Hippocampal formation (tissue), 2 donors: Measurements from ENCODE around the gene TNFSF15.
A peak's percentile ranks its signal among the peaks of the same experiment; 100 is the strongest.
"Not testable (repeated sequence)": the region's sequence is repeated elsewhere in the genome, so short reads cannot be mapped to it uniquely, and the experiment has no call there.

Experiments used
- DNase-seq, 2 donors: peaks; one replicate each; lab custom pipeline; 2025; lab: John Stamatoyannopoulos, UW

TNFSF15 gene

DNA sequence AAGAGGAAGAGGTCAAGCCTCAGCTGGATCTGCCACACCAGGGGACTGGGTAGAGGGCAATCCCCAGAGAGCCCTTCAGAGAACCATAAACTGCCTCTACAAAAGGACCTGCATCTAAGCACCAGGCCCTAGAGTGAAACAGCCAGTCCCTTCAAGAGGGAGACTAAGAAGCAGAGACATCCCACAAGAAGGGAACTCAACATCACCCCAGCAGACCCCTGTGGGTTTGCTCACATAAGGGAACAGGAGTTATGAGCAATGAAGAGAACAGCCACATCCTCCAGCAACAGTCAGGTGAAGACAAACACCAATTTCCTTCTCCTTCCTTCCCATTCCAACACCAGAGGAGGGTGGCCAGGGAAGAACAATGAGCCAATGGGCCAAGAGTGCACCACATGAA lies 48.9 kb downstream of the TNFSF15 start:
- DNase-seq = no peak

DNA sequence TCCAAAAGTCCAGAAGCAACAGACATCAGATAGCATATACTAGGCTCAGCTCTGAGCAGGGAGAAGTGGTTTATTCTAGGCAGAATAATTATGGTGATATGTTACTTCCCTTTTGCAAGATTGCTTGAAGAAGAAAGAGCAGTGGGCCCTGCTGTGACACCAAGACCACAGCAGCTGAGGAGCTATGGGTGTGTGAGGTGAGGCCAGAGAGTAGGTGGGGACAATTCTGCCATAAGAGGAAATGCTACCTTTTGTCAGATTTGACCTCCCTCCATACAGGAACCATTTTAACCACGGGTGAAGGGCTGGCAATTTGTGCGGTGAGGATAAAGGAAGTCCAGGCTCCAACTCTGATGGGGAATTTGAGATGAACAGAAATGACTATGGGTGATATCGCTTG lies 51.3 kb downstream of the TNFSF15 start:
- no peak for DNase-seq

DNA sequence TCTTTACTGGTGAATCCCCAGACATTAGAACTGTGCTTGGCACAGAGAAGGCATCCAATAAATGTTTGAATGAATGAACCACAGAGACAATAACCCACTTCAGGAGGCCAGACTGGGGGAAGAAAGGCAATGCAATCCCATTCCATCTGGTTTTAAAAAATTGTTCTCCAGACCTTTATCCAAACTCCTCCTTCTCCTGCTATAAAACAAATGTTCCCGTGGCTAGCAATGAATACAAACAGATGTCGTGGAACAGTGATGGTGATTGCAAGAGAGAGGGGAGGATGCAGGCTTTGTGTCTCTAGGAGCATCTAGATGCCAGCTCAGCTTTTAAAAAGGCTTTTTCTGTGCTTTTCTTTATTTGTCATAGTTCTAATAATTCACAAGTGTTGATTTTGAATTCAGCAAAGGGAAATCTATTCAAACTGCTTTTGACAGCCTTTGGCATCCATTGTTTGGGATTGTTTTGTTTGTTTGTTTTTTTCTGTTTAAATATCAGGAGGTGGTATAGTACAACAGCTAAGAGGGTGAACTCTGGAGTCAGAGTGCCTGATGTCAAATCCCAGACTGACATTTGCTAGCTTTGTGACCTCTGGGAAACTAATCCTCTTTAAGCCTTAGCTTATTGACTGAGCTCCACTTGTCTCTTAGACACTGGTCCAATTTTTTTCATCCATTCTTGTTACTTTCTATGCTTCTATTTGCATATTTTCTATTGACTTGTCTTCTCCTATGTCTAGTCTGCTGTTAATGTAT lies 59.1 kb downstream of the TNFSF15 start:
- no peak for DNase-seq

DNA sequence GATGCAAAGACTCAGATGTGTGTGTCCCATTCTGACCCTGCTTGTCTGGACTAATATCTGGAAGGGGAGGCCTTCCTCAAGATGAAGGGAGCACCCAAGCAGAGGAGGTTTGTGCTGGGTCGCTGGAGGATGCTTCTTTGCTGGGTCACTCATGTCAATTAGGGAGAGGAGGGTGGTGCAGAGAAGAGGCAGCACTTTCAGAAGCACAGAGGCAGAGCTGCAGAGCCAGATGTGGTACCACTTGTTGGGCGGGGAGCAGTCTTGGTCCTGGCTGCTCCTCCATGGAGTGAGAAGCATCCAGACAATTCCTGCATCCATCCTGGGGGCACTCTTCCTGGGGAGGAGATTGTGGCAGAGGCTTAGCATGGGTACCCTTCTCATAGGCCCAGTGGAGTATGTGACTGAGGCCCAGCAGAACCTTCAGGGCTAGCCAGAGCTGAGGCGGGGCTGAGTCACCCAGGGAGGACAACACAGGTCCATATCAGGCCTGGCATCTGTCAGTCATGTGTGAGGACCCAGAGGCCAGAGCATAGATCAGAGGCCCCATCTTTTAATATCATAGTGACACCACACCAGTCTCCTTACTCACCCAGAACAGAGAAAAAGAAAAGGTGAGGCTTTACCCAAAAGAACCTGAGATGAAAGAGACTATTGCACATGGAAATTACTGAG lies 59.8 kb downstream of the TNFSF15 start:
- DNase-seq = no peak

DNA sequence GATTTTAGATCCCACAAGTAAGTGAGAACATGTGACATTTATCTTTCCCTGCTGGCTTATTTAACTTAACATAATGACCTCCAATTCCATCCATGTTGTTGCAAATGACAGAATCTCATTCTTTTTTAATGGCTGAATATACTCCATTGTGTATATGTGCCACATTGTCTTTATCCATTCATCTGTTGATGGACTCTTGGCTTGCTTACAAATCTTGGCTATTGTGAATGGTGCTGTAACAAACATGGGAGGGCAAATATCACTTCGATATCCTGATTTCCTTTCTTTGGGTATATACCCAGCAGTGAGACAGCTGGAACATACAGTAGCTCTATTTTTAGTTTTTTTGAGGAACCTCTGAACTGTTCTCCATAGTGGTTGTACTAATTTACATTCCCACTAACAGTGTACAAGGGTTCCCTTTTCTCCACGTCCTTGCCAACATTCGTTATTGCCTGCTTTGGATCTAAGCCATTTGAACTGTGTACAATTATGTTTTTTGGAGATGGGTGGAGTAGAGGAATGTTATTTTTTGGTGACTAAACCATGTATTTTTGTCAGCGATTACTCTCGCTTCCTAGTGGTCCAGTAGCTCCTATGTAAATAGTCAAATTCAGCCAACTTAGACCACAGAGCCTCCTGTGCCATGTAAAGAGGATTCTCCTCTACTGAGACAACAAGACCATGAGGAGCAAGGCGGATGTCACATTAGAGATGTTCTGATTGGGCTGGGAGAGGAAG lies 60.6 kb downstream of the TNFSF15 start:
- DNase-seq = no peak

DNA sequence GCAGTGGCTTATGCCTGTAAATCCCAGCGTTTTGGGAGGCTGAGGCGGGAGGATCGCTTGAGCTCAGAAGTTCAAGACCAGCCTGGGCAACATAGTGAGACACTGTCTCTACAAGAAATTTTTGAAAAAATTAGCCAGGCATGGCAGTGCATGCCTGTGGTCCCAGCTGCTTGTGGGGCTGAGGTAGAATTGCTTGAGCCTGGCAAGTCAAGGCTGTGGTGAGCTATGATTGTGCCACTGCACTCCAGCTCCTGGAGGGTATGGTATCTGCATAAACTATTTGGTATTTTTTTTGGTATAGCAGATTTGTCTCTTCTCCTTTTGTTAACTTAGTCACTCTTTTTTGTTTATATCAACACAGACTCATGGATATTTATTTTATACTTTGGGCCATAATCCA lies 62.4 kb downstream of the TNFSF15 start:
- DNase-seq = no peak

DNA sequence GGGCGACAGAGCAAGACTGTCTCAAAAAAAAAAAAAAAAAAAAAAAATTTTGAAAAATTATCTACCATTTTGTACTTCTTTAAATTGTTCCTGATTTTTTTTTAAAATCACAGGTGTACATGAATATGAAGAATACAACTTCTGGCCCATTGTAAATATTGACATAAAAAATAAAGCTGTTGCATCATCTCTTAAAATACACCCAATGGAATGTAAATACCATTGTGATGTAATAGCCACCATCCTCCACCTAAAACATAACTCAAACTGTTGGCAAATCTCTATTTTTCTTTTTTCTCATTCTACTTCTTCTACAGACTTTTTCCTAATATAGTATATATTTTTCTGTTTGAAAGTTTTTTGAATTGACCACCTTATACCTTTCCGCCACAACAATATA lies 62.9 kb downstream of the TNFSF15 start:
- no peak for DNase-seq

DNA sequence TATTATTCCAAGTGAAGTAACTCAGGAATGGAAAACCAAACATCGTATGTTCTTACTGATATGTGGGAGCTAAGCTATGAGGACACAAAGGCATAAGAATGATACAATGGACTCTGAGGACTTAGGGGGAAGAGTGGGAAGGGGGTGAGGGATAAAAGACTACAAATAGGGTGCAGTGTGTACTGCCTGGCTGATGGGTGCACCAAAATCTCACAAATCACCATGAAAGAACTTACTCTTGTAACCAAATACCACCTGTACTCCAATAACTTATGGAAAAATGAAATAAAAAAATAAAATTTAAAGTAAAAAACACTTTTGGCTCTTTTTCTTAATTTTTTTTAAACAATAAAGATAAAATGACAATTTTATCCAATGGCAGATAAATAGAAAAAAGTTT lies 64.3 kb downstream of the TNFSF15 start:
- DNase-seq = not testable (repeated sequence)

DNA sequence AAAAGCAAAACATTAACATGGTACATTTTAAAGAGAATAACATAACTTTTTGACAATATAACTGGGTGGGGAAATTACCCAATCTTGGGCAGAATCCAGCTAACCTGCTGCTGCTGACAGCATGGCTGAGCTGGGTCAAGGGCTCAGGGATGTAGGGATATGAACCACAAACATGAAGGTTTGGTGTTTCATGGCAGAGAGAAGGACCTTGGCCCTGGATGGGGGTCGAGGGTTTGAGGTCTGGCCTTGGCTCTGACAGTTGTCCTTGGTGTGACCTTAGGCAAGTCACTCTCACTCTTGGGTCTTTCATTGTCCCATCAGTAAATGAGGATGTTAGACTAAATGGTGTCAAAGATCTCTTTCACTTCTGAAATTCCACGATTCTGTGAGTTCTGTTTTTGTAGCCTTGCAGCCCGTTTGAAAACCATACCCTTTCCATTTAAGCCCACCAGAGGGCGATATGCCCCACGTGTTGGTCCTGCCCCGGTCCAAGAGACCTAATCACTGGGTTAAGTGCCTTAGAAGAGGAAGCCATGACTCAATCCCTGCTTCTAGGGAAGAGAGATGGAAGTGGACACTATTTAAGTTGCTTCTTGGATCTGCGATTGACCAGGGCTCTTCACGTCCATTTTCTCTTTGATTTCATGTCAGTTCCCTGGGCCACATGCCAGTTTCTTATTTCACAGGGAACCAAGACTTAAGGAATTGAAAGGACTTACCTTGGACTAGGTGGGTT lies 67.1 kb downstream of the TNFSF15 start:
- DNase-seq = peak in 1 of 2 donors; percentile 45

DNA sequence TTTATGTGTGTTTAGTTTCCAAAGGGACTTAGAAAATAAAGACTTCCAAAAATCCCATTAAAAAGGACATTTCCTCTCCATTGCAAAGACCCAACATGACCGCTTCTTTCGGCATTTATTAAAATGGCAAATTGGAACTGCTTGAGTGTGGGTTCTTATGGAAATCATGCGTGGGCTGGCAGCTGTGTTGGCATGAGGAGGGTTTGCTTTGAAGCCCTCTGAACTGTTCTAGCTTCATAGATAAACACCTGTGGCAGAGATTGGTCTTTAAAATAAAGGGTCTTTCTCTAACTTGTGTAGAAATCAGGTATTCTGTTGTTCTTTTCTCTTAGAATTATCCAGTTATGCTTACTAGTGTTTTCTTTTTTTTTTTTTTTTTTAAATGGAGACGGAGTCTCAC lies 68.0 kb downstream of the TNFSF15 start:
- no peak for DNase-seq

DNA sequence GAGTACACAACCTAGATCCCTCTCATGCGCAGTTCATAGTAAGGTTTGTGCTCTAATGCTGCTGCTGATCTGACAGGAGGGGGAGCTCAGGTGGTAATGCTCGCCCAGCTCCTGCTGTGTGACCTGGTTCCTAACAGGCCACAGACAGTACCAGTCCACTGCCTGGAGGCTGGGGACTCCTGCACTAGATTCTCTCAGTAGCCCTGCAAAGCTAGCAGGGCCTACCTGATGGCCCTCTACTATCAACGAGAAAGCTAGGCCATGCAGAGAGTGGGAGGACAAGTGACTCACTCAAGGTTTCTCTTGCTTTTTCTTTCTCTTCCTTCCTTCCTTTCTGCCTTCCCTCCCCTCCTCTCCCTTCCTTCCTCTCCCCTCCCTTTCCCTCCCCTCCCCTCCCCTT lies 68.7 kb downstream of the TNFSF15 start:
- no peak for DNase-seq

DNA sequence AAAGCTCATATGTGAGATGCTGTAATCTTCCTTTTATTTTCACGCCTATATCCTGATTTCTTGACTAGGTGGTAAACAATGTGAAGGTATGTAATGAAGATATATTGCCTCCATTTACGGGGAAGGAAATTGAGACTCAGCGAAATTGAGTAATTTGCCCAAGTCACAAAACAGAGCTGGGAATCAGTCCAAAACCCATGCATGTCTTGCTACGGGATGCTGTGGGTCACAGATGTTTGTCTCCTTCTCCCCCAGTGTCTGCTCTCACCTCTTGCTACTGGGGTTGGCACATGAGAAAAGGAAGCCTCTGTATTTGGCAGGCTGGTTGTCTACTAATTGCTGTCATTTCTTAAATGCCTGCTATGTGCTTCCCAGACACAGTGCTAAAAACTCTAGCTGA lies 70.1 kb downstream of the TNFSF15 start:
- no peak for DNase-seq

DNA sequence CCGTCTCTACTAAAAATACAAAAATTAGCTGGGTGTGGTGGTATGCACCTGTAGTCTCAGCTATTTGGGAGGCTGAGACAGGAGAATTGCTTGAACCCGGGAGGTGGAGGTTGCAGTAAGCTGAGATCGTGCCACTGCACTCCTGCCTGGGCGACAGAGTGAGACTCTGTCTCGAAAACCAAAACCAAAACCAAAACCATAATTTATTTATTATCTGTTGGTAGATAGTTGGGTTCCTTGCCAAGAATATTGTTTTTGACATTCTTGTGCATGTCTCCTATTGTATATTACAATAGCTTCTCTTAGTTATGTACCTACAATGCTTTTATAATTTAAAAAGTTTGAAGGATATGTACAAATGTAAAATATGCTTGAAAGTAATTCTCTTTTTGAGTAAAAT lies 70.7 kb downstream of the TNFSF15 start:
- DNase-seq = not testable (repeated sequence)
